Thyroid gland (tissue), 4 donors: ENCODE measurements around the gene TLE1.

Experiments
- POLR2A ChIP-seq, 2 donors: fragments of 450-650 bp; IDR thresholded peaks; one replicate each; pipeline ENCODE4 v1.6.1; 2017; ENCODE audit warnings: antibody characterized with exemption in 2 of 2, mild to moderate bottlenecking in 2 of 2, moderate library complexity in 1 of 2
- TF ChIP-seq, protein P1 (sequence below), 6 experiments: fragments of 200-600 bp in 3 of 6; fragments of 450-650 bp in 3 of 6; sonication (generic) in 3 of 6; IDR thresholded peaks; one replicate each; pipeline ENCODE4 v1.5.1; 2016 to 2019; ENCODE audit warnings: antibody characterized with exemption in 6 of 6, mild to moderate bottlenecking in 2 of 6, inconsistent platforms in 1 of 6, moderate library complexity in 1 of 6

GRCh38 chr9:81669866-81670265, 19.5 kb downstream of the TLE1 start:
- TF ChIP-seq, protein P1, sequence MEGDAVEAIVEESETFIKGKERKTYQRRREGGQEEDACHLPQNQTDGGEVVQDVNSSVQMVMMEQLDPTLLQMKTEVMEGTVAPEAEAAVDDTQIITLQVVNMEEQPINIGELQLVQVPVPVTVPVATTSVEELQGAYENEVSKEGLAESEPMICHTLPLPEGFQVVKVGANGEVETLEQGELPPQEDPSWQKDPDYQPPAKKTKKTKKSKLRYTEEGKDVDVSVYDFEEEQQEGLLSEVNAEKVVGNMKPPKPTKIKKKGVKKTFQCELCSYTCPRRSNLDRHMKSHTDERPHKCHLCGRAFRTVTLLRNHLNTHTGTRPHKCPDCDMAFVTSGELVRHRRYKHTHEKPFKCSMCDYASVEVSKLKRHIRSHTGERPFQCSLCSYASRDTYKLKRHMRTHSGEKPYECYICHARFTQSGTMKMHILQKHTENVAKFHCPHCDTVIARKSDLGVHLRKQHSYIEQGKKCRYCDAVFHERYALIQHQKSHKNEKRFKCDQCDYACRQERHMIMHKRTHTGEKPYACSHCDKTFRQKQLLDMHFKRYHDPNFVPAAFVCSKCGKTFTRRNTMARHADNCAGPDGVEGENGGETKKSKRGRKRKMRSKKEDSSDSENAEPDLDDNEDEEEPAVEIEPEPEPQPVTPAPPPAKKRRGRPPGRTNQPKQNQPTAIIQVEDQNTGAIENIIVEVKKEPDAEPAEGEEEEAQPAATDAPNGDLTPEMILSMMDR (IDR thresholded peaks at IDR 0.05) = no peak
- TF ChIP-seq POLR2A (IDR thresholded peaks at IDR 0.05) = no peak
